Measurements from ENCODE around the gene SLIT1. TPM values are rescaled to one million over a fixed set of nuclear protein-coding genes. Genes with fewer than 3 reads are reported as not detected.

SLIT1 gene
- total and polyA plus RNA-seq, 2 of the 8 experiments (the other 6 are each of a cell fraction or from before 2014, with no cell fraction given), result 0.70 to 0.88 TPM

DNA sequence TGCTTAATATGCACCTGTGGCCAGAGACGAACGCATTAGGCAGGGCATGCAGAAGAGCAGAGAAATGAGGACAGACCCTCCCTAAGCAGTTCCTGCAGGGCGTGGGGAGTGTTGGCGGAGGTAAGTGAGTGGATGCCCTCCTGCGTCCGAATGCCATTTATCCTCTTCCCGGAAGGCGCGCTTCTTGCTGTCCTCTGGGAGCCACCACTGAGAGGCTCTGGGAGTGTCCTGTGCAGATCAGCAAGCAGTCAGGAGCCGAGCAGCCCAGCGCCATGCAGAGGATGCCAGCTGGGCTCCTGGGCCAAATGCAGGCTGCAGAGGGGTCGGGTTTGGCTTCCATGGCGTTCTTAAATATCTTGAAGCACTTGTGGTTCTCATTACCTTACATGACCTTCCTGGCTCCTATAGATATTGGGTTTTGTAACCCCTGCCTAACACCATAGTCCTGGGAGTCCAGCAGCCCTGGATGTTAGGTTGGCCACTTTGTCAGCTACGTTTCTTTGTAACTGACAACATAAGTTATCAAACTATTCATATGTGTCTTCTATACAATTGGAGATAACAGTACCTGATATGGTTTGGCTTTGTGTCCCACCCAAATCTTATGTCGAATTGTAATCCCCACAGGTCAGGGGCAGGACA lies 30.0 kb upstream of the SLIT1 start:
- DNase-seq (ENCODE audit: low read depth in 1 of 2, low spot score in 2 of 2) (no peak), FAIRE-seq (no peak)
- WGBS, 2 experiments (ENCODE audit: extremely low coverage in 1 of 2, insufficient coverage in 1 of 2, insufficient read length in 1 of 2, insufficient replicate concordance in 2 of 2, low coverage in 1 of 2, low lambda C conversion rate in 2 of 2, missing lambda C conversion rate in 1 of 2), result 83% methylated on average over 15 of the region's 15 CpGs; no CpG with 5 or more reads in 1 of the 2 experiments
- Histone ChIP-seq H4K91ac (replicated peaks; ENCODE audit: insufficient read length, low read length) (no peak overlapping the region), H4K5ac (ENCODE audit: insufficient read length, low read depth, low read length) (no peak overlapping the region), H3K4me1 (replicated peaks in 1 of 4; ENCODE audit: control insufficient read depth in 3 of 4, insufficient read depth in 4 of 4, low read length in 3 of 4) (no peaks in the 10 kb centered on the region), H3K9ac (replicated peaks in 1 of 4; ENCODE audit: extremely low read depth in 1 of 4, low read depth in 3 of 4, low read length in 3 of 4) (no peak overlapping the region), H2BK5ac (ENCODE audit: low read depth, low read length) (no peak overlapping the region), H2BK20ac (ENCODE audit: low read length) (no peak overlapping the region), H3K79me2 (ENCODE audit: control insufficient read depth in 1 of 2, insufficient read depth in 2 of 2, low read length in 2 of 2) (no peaks in the 10 kb centered on the region), H4K8ac (ENCODE audit: extremely low read depth, insufficient read depth, low read length) (no peak overlapping the region; the same call in 1 of the 2 replicates), H4K20me1 (replicated peaks in 1 of 2; ENCODE audit: control insufficient read depth in 1 of 2, insufficient read depth in 2 of 2, low read length in 2 of 2) (no peaks in the 10 kb centered on the region), H2AFZ (ENCODE audit: low read length) (no peak overlapping the region), H3K36me3 (ENCODE audit: control insufficient read depth in 2 of 4, insufficient read depth in 4 of 4, low read length in 3 of 4) (no peaks in the 10 kb centered on the region), H3K79me1 (ENCODE audit: low read depth, low read length) (no peaks in the 10 kb centered on the region), H3K9me3 (ENCODE audit: insufficient read depth in 2 of 2, low read depth in 1 of 2, low read length in 1 of 2) (no peaks in the 10 kb centered on the region), H3K14ac (ENCODE audit: insufficient read length) (no peak overlapping the region), H3K27me3 (replicated peaks in 1 of 4; ENCODE audit: control insufficient read depth in 3 of 4, extremely low read depth in 1 of 4, insufficient read depth in 3 of 4, low read length in 3 of 4) (no peaks in the 10 kb centered on the region), H3K4me2 (ENCODE audit: insufficient read depth in 1 of 2, low read depth in 2 of 2, low read length in 2 of 2) (no peak overlapping the region), H3K4ac (replicated peaks; ENCODE audit: insufficient read length, low read depth, low read length) (no peak overlapping the region), H2BK120ac (replicated peaks; ENCODE audit: low read depth, low read length) (no peak overlapping the region), H3K23me2 (ENCODE audit: low read depth, low read length) (no peaks in the 10 kb centered on the region), H3K27ac (ENCODE audit: low read depth, low read length) (no peak overlapping the region), H3K18ac (ENCODE audit: extremely low read depth, low read length) (no peak overlapping the region), H3K23ac (ENCODE audit: insufficient read length) (no peak overlapping the region), H3K4me3 (ENCODE audit: extremely low read depth in 1 of 4, insufficient read depth in 2 of 4, low read depth in 3 of 4, low read length in 4 of 4) (no peak overlapping the region), H2BK15ac (ENCODE audit: low read length) (no peak overlapping the region), H2BK12ac (ENCODE audit: low read depth, low read length) (no peak overlapping the region), H2AK5ac (ENCODE audit: low read depth, low read length) (no peak overlapping the region), H3K56ac (replicated peaks; ENCODE audit: insufficient read length, low read depth, low read length) (no peak overlapping the region)
- CTCF ChIA-PET (ENCODE audit: partially characterized antibody), result interaction anchor here (0.6 to 44.6 kb wide), 7 partner anchors 10 to 598 kb away, joined by 3 to 1348 read pairs (median 6); no protein-coding TSS in a partner anchor
- POLR2A ChIA-PET (ENCODE audit: partially characterized antibody), result no interaction called here
- TF ChIP-seq TBP (IDR thresholded peaks at IDR 0.05; ENCODE audit: low read depth, low read length) (no peak), SUZ12 (IDR thresholded peaks at IDR 0.05; ENCODE audit: low read length) (no peak), SIX5 (IDR thresholded peaks at IDR 0.05; ENCODE audit: low read depth, low read length) (no peak), ASH2L (IDR thresholded peaks at IDR 0.05; ENCODE audit: low read length) (no peak), FOSL1 (IDR thresholded peaks at IDR 0.05; ENCODE audit: insufficient read depth, low read depth, low read length) (no peak), CREB1 (IDR thresholded peaks at IDR 0.05) (no peak), KDM5A (IDR thresholded peaks at IDR 0.05; ENCODE audit: low read length) (no peak), CHD1 (IDR thresholded peaks at IDR 0.05; ENCODE audit: low read depth, low read length) (no peak), TCF12 (IDR thresholded peaks at IDR 0.05; ENCODE audit: low read depth, low read length) (no peak), BCL11A (IDR thresholded peaks at IDR 0.05; ENCODE audit: low read depth in 2 of 2, low read length in 2 of 2) (no peak), TAF1 (IDR thresholded peaks at IDR 0.05; ENCODE audit: low read depth, low read length) (no peak), NANOG (IDR thresholded peaks at IDR 0.05; ENCODE audit: insufficient read depth, low read depth, low read length, poor library complexity, severe bottlenecking) (no peak)
- TF ChIP-seq, protein P1, sequence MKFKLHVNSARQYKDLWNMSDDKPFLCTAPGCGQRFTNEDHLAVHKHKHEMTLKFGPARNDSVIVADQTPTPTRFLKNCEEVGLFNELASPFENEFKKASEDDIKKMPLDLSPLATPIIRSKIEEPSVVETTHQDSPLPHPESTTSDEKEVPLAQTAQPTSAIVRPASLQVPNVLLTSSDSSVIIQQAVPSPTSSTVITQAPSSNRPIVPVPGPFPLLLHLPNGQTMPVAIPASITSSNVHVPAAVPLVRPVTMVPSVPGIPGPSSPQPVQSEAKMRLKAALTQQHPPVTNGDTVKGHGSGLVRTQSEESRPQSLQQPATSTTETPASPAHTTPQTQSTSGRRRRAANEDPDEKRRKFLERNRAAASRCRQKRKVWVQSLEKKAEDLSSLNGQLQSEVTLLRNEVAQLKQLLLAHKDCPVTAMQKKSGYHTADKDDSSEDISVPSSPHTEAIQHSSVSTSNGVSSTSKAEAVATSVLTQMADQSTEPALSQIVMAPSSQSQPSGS (IDR thresholded peaks at IDR 0.05; ENCODE audit: low read length), result no peak

All from H1 (cell line).